ENCODE measurements around the gene FUNDC1.
"Not testable (repeated sequence)": the region's sequence is repeated elsewhere in the genome, so short reads cannot be mapped to it uniquely, and the experiment has no call there.

- TF ChIP-seq CTCF, POLR2A (IDR thresholded peaks at IDR 0.05): not testable (repeated sequence)
Observed at GRCh38 chrX:44545454-44545853, 2.8 kb upstream of the FUNDC1 start.

Measured in breast epithelium (tissue), 3 donors.